GM18526 (cell line): Measurements from ENCODE around the gene LRPPRC.

Source experiments
- POLR2A ChIP-seq: IDR thresholded peaks from 3 replicates; pipeline ENCODE4 v1.6.1; 2011; ENCODE audit not compliant: insufficient read length; ENCODE audit errors: extremely low read depth

The LRPPRC gene

GRCh38 chr2:43941966-43942365, 53.8 kb downstream of the LRPPRC start:
- TF ChIP-seq POLR2A: no peak

- TF ChIP-seq POLR2A: no peak
These were observed 54.4 kb downstream of the LRPPRC start for GRCh38 chr2:43941359-43941758.

GRCh38 chr2:43939695-43940256, 56.0 kb downstream of the LRPPRC start:
- no peak for TF ChIP-seq POLR2A

GRCh38 chr2:43937269-43937820, 58.4 kb downstream of the LRPPRC start:
- TF ChIP-seq POLR2A: no peak

GRCh38 chr2:43934567-43934966, 61.2 kb downstream of the LRPPRC start:
- no peak for TF ChIP-seq POLR2A

- TF ChIP-seq POLR2A: no peak
These were observed 64.5 kb downstream of the LRPPRC start for GRCh38 chr2:43931293-43931692.

- no peak for TF ChIP-seq POLR2A
These were observed 68.3 kb downstream of the LRPPRC start for GRCh38 chr2:43927442-43927841.

- TF ChIP-seq POLR2A: no peak
These were observed 70.4 kb downstream of the LRPPRC start for GRCh38 chr2:43925431-43925830.

GRCh38 chr2:43924463-43924862, 71.3 kb downstream of the LRPPRC start:
- TF ChIP-seq POLR2A: no peak

- no peak for TF ChIP-seq POLR2A
These were observed 89.2 kb downstream of the LRPPRC start for GRCh38 chr2:43906448-43907109.

GRCh38 chr2:43905871-43906270, 89.9 kb downstream of the LRPPRC start:
- TF ChIP-seq POLR2A: no peak

- TF ChIP-seq POLR2A: no peak
These were observed 90.4 kb downstream of the LRPPRC start for GRCh38 chr2:43905371-43905803.

GRCh38 chr2:43899589-43899988, 96.2 kb downstream of the LRPPRC start:
- no peak for TF ChIP-seq POLR2A

- TF ChIP-seq POLR2A: no peak
These were observed 96.9 kb downstream of the LRPPRC start for GRCh38 chr2:43898838-43899346.

- no peak for TF ChIP-seq POLR2A
These were observed 97.5 kb downstream of the LRPPRC start for GRCh38 chr2:43898134-43898837.

- TF ChIP-seq POLR2A: no peak
These were observed 98.3 kb downstream of the LRPPRC start for GRCh38 chr2:43897492-43897891.
